Thoracic aorta (tissue), 2 donors: ENCODE measurements around the gene LNX1. TPM values are rescaled to one million over a fixed set of nuclear protein-coding genes. Genes with fewer than 3 reads are reported as not detected.
A peak's percentile ranks its signal among the peaks of the same experiment; 100 is the strongest.

Experiments
- ATAC-seq: fragments of 150-250 bp; one replicate; pipeline ENCODE4 v1.8.0; 2017; ENCODE audit warnings: low read depth; ENCODE audit not compliant: insufficient number of reproducible peaks, low FRiP score
- DNase-seq: peaks from one replicate; pipeline ENCODE4 v3.0.0-alpha.2; 2020; ENCODE audit warnings: low spot score
- H3K27ac ChIP-seq, 2 donors: fragments of 200-600 bp; sonication (generic); 1 replicate in 1 of 2; 2 replicates in 1 of 2; pipeline ENCODE4 v1.5.1; 2016; ENCODE audit warnings: mild to moderate bottlenecking in 2 of 2, moderate library complexity in 2 of 2
- H3K27me3 ChIP-seq: fragments of 200-600 bp; sonication (generic); replicated peaks from 2 replicates; pipeline ENCODE4 v1.6.0; 2016; ENCODE audit warnings: mild to moderate bottlenecking; ENCODE audit not compliant: insufficient read depth
- H3K36me3 ChIP-seq: fragments of 200-600 bp; sonication (generic); one replicate; pipeline ENCODE4 v1.5.1; 2016
- H3K4me1 ChIP-seq, 2 donors: fragments of 200-600 bp; sonication (generic); 1 replicate in 1 of 2; 2 replicates in 1 of 2; pipeline versions ENCODE4 v1.5.1 to v1.6.0; 2016; ENCODE audit warnings: low read depth in 2 of 2, mild to moderate bottlenecking in 1 of 2; ENCODE audit not compliant: control insufficient read depth in 1 of 2
- H3K4me3 ChIP-seq: fragments of 200-600 bp; sonication (generic); 2 replicates; pipeline ENCODE4 v1.5.1; 2016; ENCODE audit warnings: mild to moderate bottlenecking
- H3K9me3 ChIP-seq: fragments of 200-600 bp; sonication (generic); 2 replicates; pipeline ENCODE4 v1.5.1; 2016
- total RNA-seq, 2 donors: library from RNA; depleted of rRNA; stranded (reverse); fragments of >200 nt; gene quantifications; one replicate each; pipeline versions ENCODE4 v1.1.0 to v1.2.3, GENCODE V29; 2016
- TF ChIP-seq, protein P1 (sequence below): fragments of 200-600 bp; sonication (generic); IDR thresholded peaks from one replicate; pipeline ENCODE4 v1.5.1; 2019; ENCODE audit warnings: antibody characterized with exemption

Gene LNX1
- total RNA-seq, 2 donors from 2014 or later: 12.6 to 24.1 TPM

DNA sequence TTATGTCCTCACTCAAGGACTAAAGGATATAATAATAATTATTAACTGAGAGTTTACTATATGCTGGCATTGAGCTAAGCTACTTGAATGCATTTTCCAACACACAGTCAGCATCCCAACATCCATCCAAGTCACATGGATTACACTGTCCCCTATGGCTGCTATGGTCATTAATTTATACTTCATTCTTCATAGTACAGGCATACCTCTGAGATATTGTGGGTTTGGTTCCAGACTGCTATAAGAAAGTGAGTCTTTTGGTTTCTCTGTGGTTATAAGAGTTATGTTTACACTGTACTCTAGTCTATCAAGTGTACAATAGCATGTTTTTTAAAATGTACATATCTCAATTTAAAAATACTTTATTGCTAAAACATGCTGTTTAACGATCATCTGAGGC lies 89.2 kb downstream of the LNX1 start:
- peaks cover 7 to 19% of the 10 kb centered on the region in 2 donors for H3K4me1 ChIP-seq
- DNase-seq (no peak), ATAC-seq (no peak)
- H3K36me3 ChIP-seq: no peaks in the 10 kb centered on the region
- TF ChIP-seq, protein P1, sequence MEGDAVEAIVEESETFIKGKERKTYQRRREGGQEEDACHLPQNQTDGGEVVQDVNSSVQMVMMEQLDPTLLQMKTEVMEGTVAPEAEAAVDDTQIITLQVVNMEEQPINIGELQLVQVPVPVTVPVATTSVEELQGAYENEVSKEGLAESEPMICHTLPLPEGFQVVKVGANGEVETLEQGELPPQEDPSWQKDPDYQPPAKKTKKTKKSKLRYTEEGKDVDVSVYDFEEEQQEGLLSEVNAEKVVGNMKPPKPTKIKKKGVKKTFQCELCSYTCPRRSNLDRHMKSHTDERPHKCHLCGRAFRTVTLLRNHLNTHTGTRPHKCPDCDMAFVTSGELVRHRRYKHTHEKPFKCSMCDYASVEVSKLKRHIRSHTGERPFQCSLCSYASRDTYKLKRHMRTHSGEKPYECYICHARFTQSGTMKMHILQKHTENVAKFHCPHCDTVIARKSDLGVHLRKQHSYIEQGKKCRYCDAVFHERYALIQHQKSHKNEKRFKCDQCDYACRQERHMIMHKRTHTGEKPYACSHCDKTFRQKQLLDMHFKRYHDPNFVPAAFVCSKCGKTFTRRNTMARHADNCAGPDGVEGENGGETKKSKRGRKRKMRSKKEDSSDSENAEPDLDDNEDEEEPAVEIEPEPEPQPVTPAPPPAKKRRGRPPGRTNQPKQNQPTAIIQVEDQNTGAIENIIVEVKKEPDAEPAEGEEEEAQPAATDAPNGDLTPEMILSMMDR: no peak
- no peak overlapping the region for H3K27ac ChIP-seq
- no peak overlapping the region for H3K4me3 ChIP-seq
- H3K27me3 ChIP-seq: no peaks in the 10 kb centered on the region
- H3K9me3 ChIP-seq: no peaks in the 10 kb centered on the region

DNA sequence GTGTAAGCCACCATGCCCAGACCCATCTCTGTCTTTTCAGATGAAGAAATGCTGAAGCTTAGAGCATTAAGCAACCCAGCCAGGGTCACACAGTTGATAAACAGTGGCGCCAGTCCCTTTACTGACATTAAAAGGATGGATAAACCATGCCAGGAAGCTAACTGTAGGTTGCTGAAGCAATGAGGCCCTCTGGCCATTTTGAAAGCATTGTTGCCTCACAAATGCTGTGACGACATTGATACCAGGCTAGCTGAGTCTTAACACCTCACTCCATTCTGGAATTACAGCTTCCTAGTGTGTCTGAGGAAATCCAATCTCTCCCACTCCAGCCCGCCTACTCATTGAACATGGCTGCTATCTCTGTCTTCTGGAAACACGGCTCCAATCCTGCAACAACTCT lies 89.7 kb downstream of the LNX1 start:
- Histone ChIP-seq H3K36me3 (no peaks in the 10 kb centered on the region), H3K4me1 (peaks cover 5 to 17% of the 10 kb centered on the region in 2 donors), H3K9me3 (no peaks in the 10 kb centered on the region), H3K4me3 (no peak overlapping the region), H3K27me3 (no peaks in the 10 kb centered on the region), H3K27ac (no peak overlapping the region)
- DNase-seq (no peak), ATAC-seq (no peak)
- TF ChIP-seq, protein P1: no peak

DNA sequence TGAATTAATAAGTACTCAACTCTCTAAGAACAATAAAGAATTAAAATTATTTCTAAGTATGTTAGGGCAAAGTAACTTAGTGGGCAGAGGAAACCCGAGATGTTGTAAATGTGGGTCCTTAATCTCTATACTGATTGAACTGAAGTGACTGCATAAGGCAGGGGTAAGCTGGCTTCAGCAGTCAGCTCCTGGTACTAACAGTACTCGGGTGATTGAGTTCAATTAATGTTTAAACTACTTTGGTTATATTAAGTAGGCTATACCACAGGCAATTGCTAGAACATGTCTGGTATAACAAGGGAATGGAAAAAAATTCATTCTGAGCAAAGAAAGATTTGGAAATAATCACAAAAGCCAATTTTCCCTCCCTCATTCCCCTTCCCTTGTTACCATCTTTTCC lies 90.7 kb downstream of the LNX1 start:
- no peak overlapping the region for H3K4me3 ChIP-seq
- no peak overlapping the region for H3K27ac ChIP-seq
- TF ChIP-seq, protein P1: no peak
- no peaks in the 10 kb centered on the region for H3K9me3 ChIP-seq
- no peak for DNase-seq
- H3K27me3 ChIP-seq: no peaks in the 10 kb centered on the region
- no peak for ATAC-seq
- peaks cover 5 to 17% of the 10 kb centered on the region in 2 donors for H3K4me1 ChIP-seq
- no peaks in the 10 kb centered on the region for H3K36me3 ChIP-seq

DNA sequence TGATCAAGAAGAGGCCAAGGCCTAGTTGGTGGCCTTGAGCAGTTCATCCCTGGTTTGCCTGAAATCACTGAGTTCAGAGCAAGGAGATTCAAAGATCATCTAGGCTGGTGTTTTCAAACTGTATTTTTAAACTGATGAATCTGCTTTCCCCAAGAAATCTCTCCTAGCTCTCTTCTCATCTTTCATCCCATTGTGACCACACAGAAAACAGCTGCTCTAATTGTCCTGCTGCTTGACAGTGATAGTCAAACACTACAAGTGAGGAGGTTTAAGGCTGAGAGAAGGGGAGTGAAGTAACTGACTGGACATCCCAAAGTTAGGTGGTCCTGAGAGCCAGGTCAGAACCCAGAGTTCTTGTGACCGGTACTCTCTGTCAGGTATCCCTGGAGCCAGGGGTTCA lies 91.5 kb downstream of the LNX1 start:
- no peaks in the 10 kb centered on the region for H3K36me3 ChIP-seq
- peaks cover 5 to 17% of the 10 kb centered on the region in 2 donors for H3K4me1 ChIP-seq
- H3K27me3 ChIP-seq: no peaks in the 10 kb centered on the region
- H3K4me3 ChIP-seq: no peak overlapping the region
- TF ChIP-seq, protein P1: no peak
- no peaks in the 10 kb centered on the region for H3K9me3 ChIP-seq
- ATAC-seq (no peak), DNase-seq (no peak)
- H3K27ac ChIP-seq: no peak overlapping the region

DNA sequence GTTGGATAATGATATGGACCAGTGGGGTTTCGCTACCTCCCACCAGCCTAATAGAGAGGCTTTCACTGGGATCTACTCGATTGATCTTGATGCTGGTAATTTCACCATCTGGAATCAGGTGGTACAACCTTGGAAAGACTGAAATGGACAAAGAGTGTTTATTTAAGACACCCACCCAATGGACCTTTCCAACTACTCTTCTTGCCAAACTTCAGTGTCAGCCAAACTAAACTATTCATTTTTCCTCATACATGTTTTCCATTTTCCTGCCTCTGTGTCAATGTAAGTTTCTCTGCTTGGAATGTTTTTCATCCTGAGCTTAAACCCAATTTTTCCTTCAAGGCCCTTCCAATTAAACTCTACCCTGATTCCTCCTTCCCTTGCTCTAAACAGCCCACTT lies 92.6 kb downstream of the LNX1 start:
- TF ChIP-seq, protein P1: no peak
- Histone ChIP-seq H3K9me3 (no peaks in the 10 kb centered on the region), H3K27ac (peak overlapping the region in 1 of 2 donors; percentile 24), H3K4me1 (peaks cover 5 to 17% of the 10 kb centered on the region in 2 donors), H3K4me3 (no peak overlapping the region), H3K36me3 (no peaks in the 10 kb centered on the region), H3K27me3 (no peaks in the 10 kb centered on the region)
- ATAC-seq (no peak), DNase-seq (no peak)
